K562 (cell line): ENCODE results near the gene SERPINH1. TPM values are rescaled to one million over a fixed set of nuclear protein-coding genes. Genes with fewer than 3 reads are reported as not detected.

Experiments
- CHD2 ChIP-seq: IDR thresholded peaks from 2 replicates; pipeline ENCODE4 v1.6.1; 2011; ENCODE audit warnings: low read depth, low read length
- DEAF1 ChIP-seq: fragments of 450-650 bp; formaldehyde crosslinking; IDR thresholded peaks from 2 replicates; pipeline ENCODE4 v1.4.0; 2020; ENCODE audit warnings: mild to moderate bottlenecking, moderate library complexity
- HBP1 ChIP-seq: fragments of 450-650 bp; formaldehyde crosslinking; IDR thresholded peaks from 2 replicates; pipeline ENCODE4 v1.4.0; 2022; ENCODE audit warnings: missing genetic modification characterization
- HDAC2 ChIP-seq: fragments of 450-650 bp; IDR thresholded peaks from 2 replicates; pipeline ENCODE4 v1.6.1; 2016; ENCODE audit warnings: mild to moderate bottlenecking
- HMG20A ChIP-seq: fragments of 450-650 bp; formaldehyde crosslinking; conservative IDR thresholded peaks from 2 replicates; pipeline ENCODE4 v1.4.0; 2020; ENCODE audit warnings: mild to moderate bottlenecking, mixed read lengths
- HNRNPH1 ChIP-seq: fragments of 200-400 bp; formaldehyde crosslinking; optimal IDR thresholded peaks from 2 replicates; pipeline ENCODE3; 2017; ENCODE audit warnings: low read depth, mild to moderate bottlenecking, low read length, moderate library complexity
- PRPF4 ChIP-seq: fragments of 200-400 bp; formaldehyde crosslinking; IDR thresholded peaks from one replicate; pipeline ENCODE4 v1.6.1; 2017; ENCODE audit warnings: low read length, low read depth, mild to moderate bottlenecking; ENCODE audit not compliant: insufficient read depth, poor library complexity, severe bottlenecking
- SRF ChIP-seq, 2 experiments: fragments of 250-450, 450-650 bp in 1 of 2; sonication (Bioruptor Pico) in 1 of 2; sonication (generic) in 1 of 2; formaldehyde crosslinking; IDR thresholded peaks; 2 replicates each; pipeline versions ENCODE4 v1.5.0 to v1.5.1; 2020 to 2022; ENCODE audit warnings: mild to moderate bottlenecking in 1 of 2, missing genetic modification reagents in 1 of 2
- U2AF2 ChIP-seq: fragments of 200-400 bp; formaldehyde crosslinking; optimal IDR thresholded peaks from 2 replicates; pipeline ENCODE3; 2017; ENCODE audit warnings: low read depth, mild to moderate bottlenecking, low read length
- USF2 ChIP-seq: sonication (generic); formaldehyde crosslinking; IDR thresholded peaks from 2 replicates; pipeline ENCODE4 v1.5.0; 2020; ENCODE audit warnings: missing genetic modification reagents
- ZNF436 ChIP-seq: fragments of 250-450, 450-650 bp; sonication (Bioruptor Pico); formaldehyde crosslinking; IDR thresholded peaks from 2 replicates; pipeline ENCODE4 v1.7.0; 2020; ENCODE audit warnings: mild to moderate bottlenecking
- polyA plus RNA-seq, 8 experiments: library from polyadenylated mRNA; depleted of rRNA in 4 of 8; stranded (reverse) in 5 of 8; unstranded in 3 of 8; fragments of >200 nt; fragmentation: Nextera tagmentation in 2 of 8; fragmentation: Illumina TruSeq in 1 of 8; extraction: Ambion mirVana in 2 of 8; extraction: Trizol in 1 of 8; gene quantifications; 2 replicates each; pipeline versions ENCODE4 v1.2.1 to v1.2.3, GENCODE V29; 2011 to 2014; ENCODE audit warnings: inconsistent platforms in 1 of 8, missing spikeins in 1 of 8
- total RNA-seq, 7 experiments: library from RNA; depleted of rRNA in 6 of 7; stranded (reverse); fragments of >200 nt in 6 of 7; fragmentation: Illumina TruSeq in 2 of 7; extraction: Trizol in 2 of 7; gene quantifications; 2 replicates each; pipeline versions ENCODE4 v1.2.1 to v1.2.3, GENCODE V29; 2011 to 2021; ENCODE audit warnings: low replicate concordance in 1 of 7

Gene SERPINH1
- total and polyA plus RNA-seq, 9 of the 15 experiments (the other 6 are each of a cell fraction or from before 2014, with no cell fraction given), result 2.8 to 106 (median 67.9) TPM

- no peak for TF ChIP-seq ZNF436 (CRISPR knock-in tag)
- TF ChIP-seq HNRNPH1, result no peak
- no peak for TF ChIP-seq USF2 (CRISPR knock-in tag)
- TF ChIP-seq CHD2, result no peak
- no peak for TF ChIP-seq PRPF4
- TF ChIP-seq HBP1 (CRISPR knock-in tag), result peak; percentile 43; the same call in 1 of the 2 replicates
- peak; percentile 68; the same call in 1 of the 2 replicates for TF ChIP-seq HDAC2
- no peak for TF ChIP-seq HMG20A (CRISPR knock-in tag)
- TF ChIP-seq U2AF2, result no peak
- no peak; a peak in 1 of 4 replicates for TF ChIP-seq SRF (CRISPR knock-in tag; IDR thresholded peaks at IDR 0.05)
- no peak for TF ChIP-seq DEAF1 (CRISPR knock-in tag)
These were observed 27.6 kb upstream of the SERPINH1 start (continued) for GRCh38 chr11:75534259-75535069.
